ENCODE measurements around the gene ASTN1.

GRCh38 chr1:176904057-176904751 lies 260.3 kb downstream of the ASTN1 start:
- no peak for TF ChIP-seq CTCF (IDR thresholded peaks at IDR 0.05)
- TF ChIP-seq FOXM1 (IDR thresholded peaks at IDR 0.05; ENCODE audit: low read depth), result no peak
- no peak for TF ChIP-seq RCOR1 (IDR thresholded peaks at IDR 0.05; ENCODE audit: low read length)
- TF ChIP-seq TAF1 (IDR thresholded peaks at IDR 0.05; ENCODE audit: borderline replicate concordance, low read depth, low read length), result no peak
- no peak for TF ChIP-seq EZH2phosphoT487 (IDR thresholded peaks at IDR 0.05; ENCODE audit: borderline replicate concordance, low read depth)
- no peak for TF ChIP-seq IRF3 (IDR thresholded peaks at IDR 0.05; ENCODE audit: low read depth, low read length)
- TF ChIP-seq USF2 (IDR thresholded peaks at IDR 0.05; ENCODE audit: borderline replicate concordance, low read depth, low read length), result no peak
- TF ChIP-seq POLR2AphosphoS5 (IDR thresholded peaks at IDR 0.05; ENCODE audit: low read depth, low read length), result no peak
- TF ChIP-seq TEAD4 (IDR thresholded peaks at IDR 0.05; ENCODE audit: borderline replicate concordance, insufficient read depth), result no peak
- no peak for TF ChIP-seq REST (IDR thresholded peaks at IDR 0.05; ENCODE audit: low read depth, low read length)
- TF ChIP-seq RXRA (IDR thresholded peaks at IDR 0.05; ENCODE audit: borderline replicate concordance, low read depth), result no peak
- TF ChIP-seq CHD2 (IDR thresholded peaks at IDR 0.05; ENCODE audit: low read length, partially characterized antibody), result no peak
